ENCODE data around the gene NPHP1.
"Not testable (repeated sequence)": the region's sequence is repeated elsewhere in the genome, so short reads cannot be mapped to it uniquely, and the experiment has no call there.

DNA sequence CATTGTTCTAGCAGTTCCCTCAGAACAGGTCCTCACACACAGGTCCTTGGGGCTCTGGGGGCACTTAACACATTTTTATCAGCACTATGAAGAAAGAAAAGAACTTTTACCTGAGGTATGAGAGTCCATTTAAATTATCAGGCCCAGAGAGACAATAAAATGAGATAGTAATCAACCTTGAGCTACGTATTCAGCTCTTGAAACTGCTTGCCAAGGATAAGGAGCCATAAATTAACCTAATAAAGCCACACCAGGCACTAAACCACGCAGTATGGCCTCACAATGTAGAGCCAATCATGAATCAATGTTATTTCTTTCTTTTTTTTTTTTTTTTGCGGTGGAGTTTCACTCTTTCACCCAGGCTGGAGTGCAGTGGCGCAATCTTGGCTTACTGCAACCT is 126.7 kb downstream of the NPHP1 start:
- TF ChIP-seq, protein P1, sequence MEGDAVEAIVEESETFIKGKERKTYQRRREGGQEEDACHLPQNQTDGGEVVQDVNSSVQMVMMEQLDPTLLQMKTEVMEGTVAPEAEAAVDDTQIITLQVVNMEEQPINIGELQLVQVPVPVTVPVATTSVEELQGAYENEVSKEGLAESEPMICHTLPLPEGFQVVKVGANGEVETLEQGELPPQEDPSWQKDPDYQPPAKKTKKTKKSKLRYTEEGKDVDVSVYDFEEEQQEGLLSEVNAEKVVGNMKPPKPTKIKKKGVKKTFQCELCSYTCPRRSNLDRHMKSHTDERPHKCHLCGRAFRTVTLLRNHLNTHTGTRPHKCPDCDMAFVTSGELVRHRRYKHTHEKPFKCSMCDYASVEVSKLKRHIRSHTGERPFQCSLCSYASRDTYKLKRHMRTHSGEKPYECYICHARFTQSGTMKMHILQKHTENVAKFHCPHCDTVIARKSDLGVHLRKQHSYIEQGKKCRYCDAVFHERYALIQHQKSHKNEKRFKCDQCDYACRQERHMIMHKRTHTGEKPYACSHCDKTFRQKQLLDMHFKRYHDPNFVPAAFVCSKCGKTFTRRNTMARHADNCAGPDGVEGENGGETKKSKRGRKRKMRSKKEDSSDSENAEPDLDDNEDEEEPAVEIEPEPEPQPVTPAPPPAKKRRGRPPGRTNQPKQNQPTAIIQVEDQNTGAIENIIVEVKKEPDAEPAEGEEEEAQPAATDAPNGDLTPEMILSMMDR (conservative IDR thresholded peaks at IDR 0.05) = not testable (repeated sequence)
- not testable (repeated sequence) for TF ChIP-seq ZFX (IDR thresholded peaks at IDR 0.05)

All from C4-2B (cell line).